ENCODE measurements around the gene ZNF235. TPM values are rescaled to one million over a fixed set of nuclear protein-coding genes. Genes with fewer than 3 reads are reported as not detected.
"Not testable (repeated sequence)": the region's sequence is repeated elsewhere in the genome, so short reads cannot be mapped to it uniquely, and the experiment has no call there.

ZNF235 gene
- 2.8 and 3.1 TPM in 2 replicates for total RNA-seq

GRCh38 chr19:44304659-44305193, at the start of gene ZNF235:
Gene ZNF235, minus strand, starts transcription at chr19:44305025. Its CDS starts 1,621 bp downstream, at chr19:44303404.
- intact Hi-C loops (cut with micrococcal nuclease), result loop anchor here (1.0 to 10.0 kb wide), 5 partner anchors 90 to 300 kb away; partner anchors contain the start of genes ZNF224, ZNF225, ZNF226 and ZNF230
- Mint-ChIP-seq H3K27ac (peak within 1 kb of the TSS; percentile 83), H3K27me3 (no peaks in the 10 kb centered on the region), H3K9me3 (peaks cover 22% of the 10 kb centered on the region), H3K4me3 (peak within 1 kb of the TSS; percentile 90), H3K36me3 (ENCODE audit: low read depth) (peaks cover 18% of the 10 kb centered on the region), H3K4me1 (peaks cover 11% of the 10 kb centered on the region)
- peak; percentile 90 for DNase-seq

- Mint-ChIP-seq H3K4me1 (no peaks in the 10 kb centered on the region), H3K27me3 (no peaks in the 10 kb centered on the region), H3K36me3 (ENCODE audit: low read depth) (no peaks in the 10 kb centered on the region), H3K27ac (no peak overlapping the region), H3K4me3 (no peak overlapping the region), H3K9me3 (peaks cover 18% of the 10 kb centered on the region)
- intact Hi-C loops (cut with micrococcal nuclease), result no loop called here
- DNase-seq, result no peak
Measured at GRCh38 chr19:44346556-44346955, 41.7 kb upstream of the ZNF235 start.

GRCh38 chr19:44345959-44346358, 41.1 kb upstream of the ZNF235 start:
- Mint-ChIP-seq H3K27me3 (no peaks in the 10 kb centered on the region), H3K9me3 (peaks cover 17% of the 10 kb centered on the region), H3K27ac (no peak overlapping the region), H3K4me1 (no peaks in the 10 kb centered on the region), H3K36me3 (ENCODE audit: low read depth) (no peaks in the 10 kb centered on the region), H3K4me3 (no peak overlapping the region)
- no peak for DNase-seq
- intact Hi-C loops (cut with micrococcal nuclease), result no loop called here

GRCh38 chr19:44344255-44344654, 39.4 kb upstream of the ZNF235 start:
- intact Hi-C loops (cut with micrococcal nuclease), result no loop called here
- H3K27ac Mint-ChIP-seq, result no peak overlapping the region
- no peak for DNase-seq
- H3K27me3 Mint-ChIP-seq, result no peaks in the 10 kb centered on the region
- no peak overlapping the region for H3K4me3 Mint-ChIP-seq
- peaks cover 14% of the 10 kb centered on the region for H3K9me3 Mint-ChIP-seq
- no peaks in the 10 kb centered on the region for H3K36me3 Mint-ChIP-seq (ENCODE audit: low read depth)
- H3K4me1 Mint-ChIP-seq, result no peaks in the 10 kb centered on the region

GRCh38 chr19:44341794-44342193, 37.0 kb upstream of the ZNF235 start:
- H3K4me3 Mint-ChIP-seq, result no peak overlapping the region
- no peak for DNase-seq
- intact Hi-C loops (cut with micrococcal nuclease), result no loop called here
- H3K4me1 Mint-ChIP-seq, result no peaks in the 10 kb centered on the region
- no peaks in the 10 kb centered on the region for H3K27me3 Mint-ChIP-seq
- peaks cover 12% of the 10 kb centered on the region for H3K9me3 Mint-ChIP-seq
- no peak overlapping the region for H3K27ac Mint-ChIP-seq
- no peaks in the 10 kb centered on the region for H3K36me3 Mint-ChIP-seq (ENCODE audit: low read depth)

GRCh38 chr19:44334639-44335038, 29.8 kb upstream of the ZNF235 start:
- intact Hi-C loops (cut with micrococcal nuclease); H3K27ac Mint-ChIP-seq; H3K4me1 Mint-ChIP-seq; DNase-seq; H3K36me3 Mint-ChIP-seq (ENCODE audit: low read depth); H3K4me3 Mint-ChIP-seq; H3K27me3 Mint-ChIP-seq: not testable (repeated sequence)
- H3K9me3 Mint-ChIP-seq, result peaks cover 28% of the 10 kb centered on the region

- Mint-ChIP-seq H3K4me1 (no peaks in the 10 kb centered on the region), H3K27me3 (no peaks in the 10 kb centered on the region), H3K4me3 (no peak overlapping the region), H3K9me3 (peaks cover 42% of the 10 kb centered on the region), H3K27ac (no peak overlapping the region), H3K36me3 (ENCODE audit: low read depth) (no peaks in the 10 kb centered on the region)
- intact Hi-C loops (cut with micrococcal nuclease), result no loop called here
- no peak for DNase-seq
Measured at GRCh38 chr19:44332145-44332544, 27.3 kb upstream of the ZNF235 start.

- no peak for DNase-seq
- Mint-ChIP-seq H3K4me1 (no peaks in the 10 kb centered on the region), H3K36me3 (ENCODE audit: low read depth) (no peaks in the 10 kb centered on the region), H3K4me3 (no peak overlapping the region), H3K27ac (no peak overlapping the region), H3K9me3 (peaks cover 23% of the 10 kb centered on the region), H3K27me3 (no peaks in the 10 kb centered on the region)
- intact Hi-C loops (cut with micrococcal nuclease), result no loop called here
Measured at GRCh38 chr19:44315883-44316282, 11.1 kb upstream of the ZNF235 start.

- no peaks in the 10 kb centered on the region for H3K4me1 Mint-ChIP-seq
- intact Hi-C loops (cut with micrococcal nuclease), result no loop called here
- H3K27me3 Mint-ChIP-seq, result no peaks in the 10 kb centered on the region
- H3K4me3 Mint-ChIP-seq, result no peak overlapping the region
- H3K9me3 Mint-ChIP-seq, result peaks cover 29% of the 10 kb centered on the region
- no peak overlapping the region for H3K27ac Mint-ChIP-seq
- DNase-seq, result no peak
- H3K36me3 Mint-ChIP-seq (ENCODE audit: low read depth), result no peaks in the 10 kb centered on the region
Measured at GRCh38 chr19:44313231-44313630, 8.4 kb upstream of the ZNF235 start.

- H3K27me3 Mint-ChIP-seq, result no peaks in the 10 kb centered on the region
- intact Hi-C loops (cut with micrococcal nuclease), result loop anchor here (10.0 kb wide), 1 partner anchor 303 kb away; the partner anchor contains the start of gene ZNF230
- no peak overlapping the region for H3K4me3 Mint-ChIP-seq
- peaks cover 11% of the 10 kb centered on the region for H3K4me1 Mint-ChIP-seq
- H3K9me3 Mint-ChIP-seq, result peaks cover 26% of the 10 kb centered on the region
- no peak for DNase-seq
- no peak overlapping the region for H3K27ac Mint-ChIP-seq
- peaks cover 1% of the 10 kb centered on the region for H3K36me3 Mint-ChIP-seq (ENCODE audit: low read depth)
Measured at GRCh38 chr19:44308011-44308410, 3.2 kb upstream of the ZNF235 start.

GRCh38 chr19:44306283-44306682, 1.5 kb upstream of the ZNF235 start:
- peaks cover 26% of the 10 kb centered on the region for H3K9me3 Mint-ChIP-seq
- no peak overlapping the region for H3K4me3 Mint-ChIP-seq
- DNase-seq, result no peak
- peaks cover 8% of the 10 kb centered on the region for H3K36me3 Mint-ChIP-seq (ENCODE audit: low read depth)
- H3K4me1 Mint-ChIP-seq, result peaks cover 11% of the 10 kb centered on the region
- no peaks in the 10 kb centered on the region for H3K27me3 Mint-ChIP-seq
- no peak overlapping the region for H3K27ac Mint-ChIP-seq
- intact Hi-C loops (cut with micrococcal nuclease), result loop anchor here (10.0 kb wide), 1 partner anchor 301 kb away; the partner anchor contains the start of gene ZNF230

GRCh38 chr19:44305457-44305856, 632 bp upstream of the ZNF235 start:
- H3K9me3 Mint-ChIP-seq, result peaks cover 26% of the 10 kb centered on the region
- no peak for DNase-seq
- peaks cover 12% of the 10 kb centered on the region for H3K36me3 Mint-ChIP-seq (ENCODE audit: low read depth)
- no peaks in the 10 kb centered on the region for H3K27me3 Mint-ChIP-seq
- peak overlapping the region; percentile 90 for H3K4me3 Mint-ChIP-seq
- intact Hi-C loops (cut with micrococcal nuclease), result loop anchor here (1.0 to 10.0 kb wide), 5 partner anchors 91 to 301 kb away; partner anchors contain the start of genes ZNF224, ZNF225, ZNF226 and ZNF230
- peaks cover 11% of the 10 kb centered on the region for H3K4me1 Mint-ChIP-seq
- H3K27ac Mint-ChIP-seq, result no peak overlapping the region

GRCh38 chr19:44303976-44304568, 753 bp downstream of the ZNF235 start:
- intact Hi-C loops (cut with micrococcal nuclease), result loop anchor here (2.0 to 10.0 kb wide), 3 partner anchors 89 to 299 kb away; partner anchors contain the start of genes ZNF226 and ZNF230

GRCh38 chr19:44303320-44303719, 1.5 kb downstream of the ZNF235 start:
- Mint-ChIP-seq H3K4me1 (peaks cover 11% of the 10 kb centered on the region), H3K4me3 (peak overlapping the region; percentile 90), H3K27me3 (no peaks in the 10 kb centered on the region), H3K9me3 (peaks cover 15% of the 10 kb centered on the region), H3K27ac (no peak overlapping the region), H3K36me3 (ENCODE audit: low read depth) (peaks cover 33% of the 10 kb centered on the region)
- intact Hi-C loops (cut with micrococcal nuclease), result loop anchor here (10.0 kb wide), 1 partner anchor 299 kb away; the partner anchor contains the start of gene ZNF230
- no peak for DNase-seq

More at GRCh38 chr19:44303976-44304568, 753 bp downstream of the ZNF235 start:
- no peaks in the 10 kb centered on the region for H3K27me3 Mint-ChIP-seq
- DNase-seq, result no peak
- peaks cover 25% of the 10 kb centered on the region for H3K36me3 Mint-ChIP-seq (ENCODE audit: low read depth)
- peaks cover 21% of the 10 kb centered on the region for H3K9me3 Mint-ChIP-seq
- peaks cover 11% of the 10 kb centered on the region for H3K4me1 Mint-ChIP-seq
- H3K4me3 Mint-ChIP-seq, result peak overlapping the region; percentile 90
- peak overlapping the region; percentile 83 for H3K27ac Mint-ChIP-seq
